ENCODE measurements around the gene KLRC1.
A peak's percentile ranks its signal among the peaks of the same experiment; 100 is the strongest.
"Not testable (repeated sequence)": the region's sequence is repeated elsewhere in the genome, so short reads cannot be mapped to it uniquely, and the experiment has no call there.

KLRC1 gene

DNA sequence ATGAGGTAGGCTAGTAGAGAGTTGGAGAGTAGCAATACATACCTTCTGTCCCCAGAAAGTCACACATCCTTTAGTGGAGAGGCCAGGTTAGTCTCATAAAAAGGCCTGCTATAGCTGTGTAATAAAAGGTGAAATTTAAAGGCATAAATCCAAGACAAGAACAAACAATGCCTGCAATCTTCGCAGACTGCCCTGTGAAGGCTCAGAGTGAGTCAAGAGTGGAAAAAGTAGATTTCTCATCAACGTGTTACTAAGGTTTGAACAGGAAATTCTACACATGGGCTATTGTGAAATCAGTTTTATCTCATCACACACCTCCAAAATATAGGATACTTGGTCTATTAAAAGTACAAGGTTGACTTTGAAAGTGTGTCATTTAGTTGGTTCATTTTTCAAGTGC lies at the start of gene KLRC1:
TSS of gene KLRC1 (minus strand) at position 222 of the 400 bp plus-strand sequence. CDS start 2,221 bp downstream, outside the sequence.
- DNase-seq, result no peak

GRCh38 chr12:10501030-10501429 lies 47.9 kb upstream of the KLRC1 start:
- no peak for DNase-seq

- no peak for DNase-seq
These were observed 44.9 kb upstream of the KLRC1 start for GRCh38 chr12:10498042-10498441.

GRCh38 chr12:10497602-10498001 lies 44.4 kb upstream of the KLRC1 start:
- no peak for DNase-seq

GRCh38 chr12:10491766-10492165 lies 38.6 kb upstream of the KLRC1 start:
- no peak for DNase-seq

- DNase-seq, result not testable (repeated sequence)
These were observed 34.2 kb upstream of the KLRC1 start for GRCh38 chr12:10487328-10487727.

- DNase-seq, result not testable (repeated sequence)
These were observed 28.7 kb upstream of the KLRC1 start for GRCh38 chr12:10481901-10482300.

- not testable (repeated sequence) for DNase-seq
These were observed 19.6 kb upstream of the KLRC1 start for GRCh38 chr12:10472808-10473207.

GRCh38 chr12:10469701-10470100 lies 16.5 kb upstream of the KLRC1 start:
- no peak for DNase-seq

DNA sequence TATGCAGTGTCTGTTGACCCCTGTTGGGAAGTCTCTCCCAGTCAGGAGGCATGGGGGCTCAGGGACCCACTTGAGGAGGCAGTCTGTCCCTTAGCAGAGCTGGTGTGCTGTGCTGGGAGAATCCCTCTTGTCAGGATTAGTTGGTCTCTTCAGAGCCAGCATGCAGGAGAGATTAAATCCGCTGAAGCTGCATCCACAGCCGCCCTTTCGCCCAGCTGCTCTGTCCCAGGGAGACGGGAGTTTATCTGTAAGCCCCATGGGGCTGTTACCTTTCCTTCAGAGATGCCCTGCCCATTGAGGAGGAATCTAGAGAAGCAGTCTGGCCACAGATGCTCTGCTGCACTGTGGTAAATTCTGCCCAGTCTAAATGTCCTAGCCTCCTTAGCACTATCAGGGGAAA lies 13.1 kb upstream of the KLRC1 start:
- no peak for DNase-seq

DNA sequence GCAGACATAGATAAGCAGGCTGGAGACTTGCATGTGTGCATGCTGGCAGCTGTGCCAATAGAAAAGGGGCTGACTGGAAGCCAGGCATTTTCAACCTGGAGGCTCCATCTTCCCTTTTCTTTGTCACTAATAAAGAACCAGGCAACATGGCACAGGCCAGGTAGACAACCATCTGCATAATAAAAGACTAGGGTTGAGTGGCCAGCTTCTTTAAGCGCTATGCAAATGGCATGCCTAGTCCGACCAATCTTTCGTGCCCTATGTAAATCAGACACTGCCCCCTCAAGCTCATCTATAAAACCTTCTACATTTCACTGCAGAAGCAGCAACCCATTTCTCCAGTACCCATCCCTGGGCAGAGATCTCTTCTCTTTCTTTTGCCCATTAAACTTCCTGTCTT lies 4.6 kb upstream of the KLRC1 start:
- DNase-seq, result no peak

- DNase-seq, result no peak
These were observed 3.7 kb upstream of the KLRC1 start for GRCh38 chr12:10456856-10457255.

- no peak for DNase-seq
These were observed 2.6 kb upstream of the KLRC1 start for GRCh38 chr12:10455766-10456165.

GRCh38 chr12:10454531-10454930 lies 1.4 kb upstream of the KLRC1 start:
- DNase-seq, result no peak

- no peak for DNase-seq
These were observed 4.9 kb downstream of the KLRC1 start for GRCh38 chr12:10448236-10448635.

DNA sequence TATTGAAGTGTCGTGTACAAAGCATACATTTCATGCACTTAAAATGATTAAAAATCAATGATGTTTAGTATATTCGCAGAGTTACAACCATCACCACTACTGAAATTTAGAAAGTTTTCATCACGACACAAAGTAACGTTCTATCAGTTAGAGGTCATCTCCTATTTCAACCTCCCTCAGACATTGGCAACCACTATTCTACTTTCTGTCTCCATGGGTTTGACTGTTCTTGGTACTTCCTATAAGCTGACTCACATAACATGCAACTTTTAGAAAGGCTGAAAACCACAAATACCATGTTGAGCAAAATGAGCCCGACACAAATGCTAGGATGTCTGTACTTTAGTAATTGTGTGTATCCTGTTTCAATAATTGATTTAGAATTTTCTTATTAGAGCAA lies 7.1 kb downstream of the KLRC1 start:
- DNase-seq, result not testable (repeated sequence)

DNA sequence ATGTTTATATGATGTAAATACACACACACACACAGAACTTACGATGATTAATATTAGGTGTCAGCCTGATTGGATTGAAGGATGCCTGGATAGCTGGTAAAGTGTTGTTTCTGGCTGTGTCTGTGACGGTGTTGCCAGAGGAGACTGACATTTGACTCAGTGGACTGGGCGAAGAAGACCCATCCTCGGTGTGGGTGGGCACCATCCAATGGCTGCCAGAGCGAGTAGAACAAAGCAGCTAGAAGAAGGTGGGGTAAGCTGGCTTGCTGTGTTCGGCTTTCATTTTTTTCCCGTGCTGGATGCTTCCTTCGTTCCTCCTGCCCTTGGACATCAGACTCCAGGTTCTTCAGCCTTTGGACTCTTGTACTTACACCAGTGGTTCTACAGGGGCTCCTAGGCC lies 12.0 kb downstream of the KLRC1 start:
- DNase-seq, result peak in 3 of 51 donors; percentile 2 to 9 (median 4)

DNA sequence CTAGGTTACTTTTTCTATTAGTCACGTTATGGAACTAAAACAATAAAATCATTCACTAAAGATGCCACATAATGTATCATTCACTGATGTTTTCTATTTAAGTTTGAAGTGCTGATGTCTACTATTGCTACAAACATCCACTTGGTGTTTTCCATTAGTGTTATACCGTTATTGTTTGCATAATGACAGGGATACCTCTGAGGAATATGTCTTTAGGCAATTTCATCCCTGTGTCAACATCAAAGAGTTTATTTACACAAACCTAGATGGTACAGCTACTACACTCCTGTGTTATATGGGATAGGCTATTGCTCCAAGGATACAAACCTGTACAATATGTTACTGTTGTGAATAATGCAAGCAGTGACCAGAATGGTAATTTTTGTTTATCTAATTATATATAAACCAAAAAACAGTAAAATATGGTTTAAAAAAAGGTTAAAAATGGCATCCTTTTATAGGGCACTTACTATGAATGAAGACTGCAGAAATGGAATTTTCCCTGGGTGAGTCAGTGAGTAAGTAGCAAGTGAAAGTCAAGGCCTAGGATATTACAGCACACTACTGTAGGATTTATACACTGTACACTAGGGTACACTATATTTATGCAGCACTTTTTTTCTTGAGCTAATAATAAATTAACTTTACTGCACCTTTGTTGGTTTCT lies 13.4 kb downstream of the KLRC1 start:
- not testable (repeated sequence) for DNase-seq

GRCh38 chr12:10437601-10438000 lies 15.6 kb downstream of the KLRC1 start:
- DNase-seq, result not testable (repeated sequence)

DNA sequence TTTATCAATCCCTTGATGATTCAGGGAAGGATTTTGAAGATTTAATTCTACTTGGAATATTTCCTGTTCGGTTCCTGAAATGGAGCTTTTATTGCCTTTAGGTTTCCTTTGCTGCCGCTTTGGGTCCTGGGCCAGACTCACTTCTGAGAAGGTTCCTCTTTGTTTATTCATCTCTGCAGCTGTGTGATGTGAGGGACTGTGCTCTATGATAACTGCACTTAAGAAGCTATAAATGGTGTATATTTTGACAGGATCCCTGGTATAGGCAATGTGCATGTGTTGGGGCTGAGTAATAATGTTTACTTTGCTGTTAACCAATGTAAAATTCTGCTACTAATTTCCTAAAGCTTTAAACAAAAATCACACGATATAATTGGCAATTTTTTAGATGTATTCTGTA lies 17.4 kb downstream of the KLRC1 start, which contains the start of gene KLRC2:
TSS of gene KLRC2 (minus strand) at position 195 of the 400 bp plus-strand sequence. CDS start at position 171, 24 bp downstream.
- DNase-seq, result peak in 7 of 51 donors; percentile 6 to 30 (median 12)

DNA sequence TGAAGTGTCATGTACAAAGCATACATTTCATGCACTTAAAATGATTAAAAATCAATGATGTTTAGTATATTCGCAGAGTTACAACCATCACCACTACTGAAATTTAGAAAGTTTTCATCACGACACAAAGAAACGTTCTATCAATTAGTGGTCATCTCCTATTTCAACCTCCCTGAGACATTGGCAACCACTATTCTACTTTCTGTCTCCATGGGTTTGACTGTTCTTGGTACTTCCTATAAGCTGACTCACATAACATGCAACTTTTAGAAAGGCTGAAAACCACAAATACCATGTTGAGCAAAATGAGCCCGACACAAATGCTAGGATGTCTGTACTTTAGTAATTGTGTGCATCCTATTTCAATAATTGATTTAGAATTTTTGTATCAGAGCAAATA lies 22.6 kb downstream of the KLRC1 start:
- DNase-seq, result not testable (repeated sequence)

DNA sequence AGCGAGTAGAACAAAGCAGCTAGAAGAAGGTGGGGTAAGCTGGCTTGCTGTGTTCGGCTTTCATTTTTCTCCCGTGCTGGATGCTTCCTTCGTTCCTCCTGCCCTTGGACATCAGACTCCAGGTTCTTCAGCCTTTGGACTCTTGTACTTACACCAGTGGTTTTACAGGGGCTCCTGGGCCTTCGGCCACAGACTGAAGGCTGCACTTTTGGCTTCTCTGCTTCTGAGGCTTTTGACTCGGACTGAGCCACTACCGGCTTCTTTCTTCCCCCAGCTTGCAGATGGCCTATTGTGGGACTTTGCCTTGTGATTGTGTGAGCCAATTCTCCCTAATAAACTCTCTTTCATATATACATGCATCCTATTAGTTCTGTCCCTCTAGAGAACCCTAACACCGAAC lies 27.2 kb downstream of the KLRC1 start:
- DNase-seq, result peak in 9 of 51 donors; percentile 3 to 34 (median 16)

DNA sequence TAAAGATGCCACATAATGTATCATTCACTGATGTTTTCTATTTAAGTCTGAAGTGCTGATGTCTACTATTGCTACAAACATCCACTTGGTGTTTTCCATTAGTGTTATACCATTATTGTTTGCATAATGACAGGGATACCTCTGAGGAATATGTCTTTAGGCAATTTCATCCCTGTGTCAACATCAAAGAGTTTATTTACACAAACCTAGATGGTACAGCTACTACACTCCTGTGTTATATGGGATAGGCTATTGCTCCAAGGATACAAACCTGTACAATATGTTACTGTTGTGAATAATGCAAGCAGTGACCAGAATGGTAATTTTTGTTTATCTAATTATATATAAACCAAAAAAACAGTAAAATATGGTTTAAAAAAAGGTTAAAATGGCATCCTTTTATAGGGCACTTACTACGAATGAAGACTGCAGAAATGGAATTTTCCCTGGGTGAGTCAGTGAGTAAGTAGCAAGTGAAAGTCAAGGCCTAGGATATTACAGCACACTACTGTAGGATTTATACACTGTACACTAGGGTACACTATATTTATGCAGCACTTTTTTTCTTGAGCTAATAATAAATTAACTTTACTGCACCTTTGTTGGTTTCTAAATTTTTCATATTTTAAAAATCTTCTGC lies 28.8 kb downstream of the KLRC1 start:
- DNase-seq, result not testable (repeated sequence)
